Subcutaneous abdominal adipose tissue (tissue), 5 donors: ENCODE results near the gene GAPDHS.

Source experiments
- H3K27ac ChIP-seq: one replicate; pipeline ENCODE4 v1.7.0; 2013; ENCODE audit warnings: low read depth, mild to moderate bottlenecking, inconsistent platforms, low read length, moderate library complexity
- H3K27me3 ChIP-seq, 5 donors: one replicate each; pipeline ENCODE4 v1.7.0; 2013; ENCODE audit warnings: low read length in 5 of 5, inconsistent platforms in 1 of 5; ENCODE audit not compliant: control insufficient read depth in 5 of 5, insufficient read depth in 4 of 5
- H3K36me3 ChIP-seq, 5 donors: one replicate each; pipeline ENCODE4 v1.7.0; 2013; ENCODE audit warnings: low read length in 5 of 5; ENCODE audit not compliant: control insufficient read depth in 5 of 5, insufficient read depth in 5 of 5
- H3K4me1 ChIP-seq, 5 donors: one replicate each; pipeline ENCODE4 v1.7.0; 2013; ENCODE audit warnings: low read length in 5 of 5, mild to moderate bottlenecking in 3 of 5, moderate library complexity in 1 of 5; ENCODE audit not compliant: control insufficient read depth in 5 of 5, insufficient read depth in 5 of 5
- H3K4me3 ChIP-seq, 5 donors: one replicate each; pipeline ENCODE4 v1.7.0; 2013; ENCODE audit warnings: low read length in 5 of 5, low read depth in 1 of 5
- H3K9ac ChIP-seq, 5 donors: one replicate each; pipeline ENCODE4 v1.7.0; 2013; ENCODE audit warnings: low read length in 5 of 5, mild to moderate bottlenecking in 4 of 5, moderate library complexity in 3 of 5
- H3K9me3 ChIP-seq, 5 donors: one replicate each; pipeline ENCODE4 v1.7.0; 2013; ENCODE audit warnings: low read length in 5 of 5; ENCODE audit not compliant: control insufficient read depth in 5 of 5
- donor health status: healthy.
- donor health status: healthy.
- donor health status: healthy.
- donor health status: healthy.
- donor health status: healthy.

Gene GAPDHS

GRCh38 chr19:35578707-35579106 is 45.5 kb downstream of the GAPDHS start:
- H3K9me3 ChIP-seq = peaks cover 7 to 26% (median 19%) of the 10 kb centered on the region in 5 donors
- no peaks in the 10 kb centered on the region for H3K36me3 ChIP-seq
- H3K4me1 ChIP-seq = no peaks in the 10 kb centered on the region
- no peak overlapping the region for H3K27ac ChIP-seq
- H3K27me3 ChIP-seq = peaks cover 0 to 5% (median 3%) of the 10 kb centered on the region in 5 donors
- no peak overlapping the region for H3K4me3 ChIP-seq
- H3K9ac ChIP-seq = no peak overlapping the region

DNA sequence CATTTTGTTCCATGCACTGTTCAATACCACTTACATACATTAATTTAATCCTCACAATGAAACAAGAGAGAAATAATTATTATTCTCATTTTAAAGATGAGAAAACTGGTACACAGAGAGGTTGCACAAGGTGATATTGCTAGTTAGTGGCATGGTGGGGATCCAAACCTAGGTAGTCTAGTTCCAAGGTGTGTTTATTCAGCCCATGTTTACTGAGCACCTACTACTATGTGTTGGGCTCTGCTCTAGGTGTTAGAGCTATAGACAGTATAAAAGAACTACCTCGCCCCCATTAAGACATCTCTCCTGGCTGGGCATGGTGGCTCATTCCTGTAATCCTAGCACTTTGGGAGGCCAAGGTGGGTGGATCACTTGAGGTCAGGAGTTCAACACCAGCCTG is 49.5 kb downstream of the GAPDHS start:
- Histone ChIP-seq H3K9ac (no peak overlapping the region), H3K27me3 (peaks cover 3 to 15% (median 13%) of the 10 kb centered on the region in 5 donors), H3K4me3 (no peak overlapping the region), H3K27ac (no peak overlapping the region), H3K36me3 (no peaks in the 10 kb centered on the region), H3K9me3 (peaks cover 0 to 3% (median 0%) of the 10 kb centered on the region in 5 donors), H3K4me1 (no peaks in the 10 kb centered on the region)

GRCh38 chr19:35585848-35586247 is 52.6 kb downstream of the GAPDHS start, which contains the start of gene PMIS2:
Gene PMIS2 (plus strand): TSS chr19:35586173. CDS start chr19:35586260, 87 bp downstream.
- H3K9ac ChIP-seq = no peak within 1 kb of the TSS
- H3K4me3 ChIP-seq = no peak within 1 kb of the TSS
- H3K4me1 ChIP-seq = no peaks in the 10 kb centered on the region
- H3K27me3 ChIP-seq = peaks cover 3 to 15% (median 10%) of the 10 kb centered on the region in 5 donors
- H3K9me3 ChIP-seq = peaks cover 0 to 3% (median 0%) of the 10 kb centered on the region in 5 donors
- H3K27ac ChIP-seq = no peak within 1 kb of the TSS
- H3K36me3 ChIP-seq = no peaks in the 10 kb centered on the region

DNA sequence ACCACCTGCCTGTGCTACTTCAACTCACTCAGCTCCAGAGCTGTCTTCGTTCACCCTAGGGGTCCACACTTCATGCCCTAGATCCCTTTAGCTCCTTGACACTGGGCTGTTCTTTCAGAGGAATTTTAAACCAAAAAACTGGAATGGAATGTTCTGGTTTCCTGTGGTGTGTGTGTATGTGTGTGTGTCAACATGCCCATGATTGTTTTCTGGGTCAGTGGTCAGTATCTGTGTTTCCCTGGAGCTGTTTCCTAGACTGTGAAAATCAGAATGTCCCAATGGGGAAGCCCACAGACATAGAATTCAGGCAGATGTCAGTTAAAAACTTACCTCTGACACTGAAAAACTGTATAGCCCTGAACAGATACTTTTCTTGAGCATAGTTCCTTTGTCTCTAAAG is 54.1 kb downstream of the GAPDHS start:
- Histone ChIP-seq H3K4me3 (no peak overlapping the region), H3K4me1 (no peaks in the 10 kb centered on the region), H3K9me3 (no peaks in the 10 kb centered on the region), H3K9ac (no peak overlapping the region), H3K36me3 (no peaks in the 10 kb centered on the region), H3K27me3 (peaks cover 3 to 15% (median 12%) of the 10 kb centered on the region in 5 donors), H3K27ac (no peak overlapping the region)

DNA sequence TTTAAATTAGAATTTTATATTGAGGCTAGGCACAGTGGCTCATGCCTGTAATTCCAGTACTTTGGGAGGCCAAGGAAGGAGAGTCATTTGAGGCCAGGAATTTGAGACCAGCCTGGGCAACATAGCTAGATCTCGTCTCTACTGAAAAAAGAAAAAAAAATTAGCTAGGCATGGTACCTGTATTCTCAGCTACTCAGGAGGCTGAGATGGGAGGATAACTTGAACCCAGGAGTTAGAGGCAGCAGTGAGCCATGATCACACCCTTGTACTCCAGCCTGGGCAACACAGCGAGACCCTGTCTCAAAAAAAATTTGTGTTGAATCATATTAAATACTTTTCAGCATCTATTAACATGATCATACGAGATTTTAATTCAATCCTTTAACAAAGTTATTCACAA is 57.6 kb downstream of the GAPDHS start:
- no peak overlapping the region for H3K9ac ChIP-seq
- peaks cover 0 to 6% (median 6%) of the 10 kb centered on the region in 5 donors for H3K27me3 ChIP-seq
- H3K27ac ChIP-seq = no peak overlapping the region
- no peaks in the 10 kb centered on the region for H3K36me3 ChIP-seq
- H3K9me3 ChIP-seq = no peaks in the 10 kb centered on the region
- no peaks in the 10 kb centered on the region for H3K4me1 ChIP-seq
- H3K4me3 ChIP-seq = no peak overlapping the region

DNA sequence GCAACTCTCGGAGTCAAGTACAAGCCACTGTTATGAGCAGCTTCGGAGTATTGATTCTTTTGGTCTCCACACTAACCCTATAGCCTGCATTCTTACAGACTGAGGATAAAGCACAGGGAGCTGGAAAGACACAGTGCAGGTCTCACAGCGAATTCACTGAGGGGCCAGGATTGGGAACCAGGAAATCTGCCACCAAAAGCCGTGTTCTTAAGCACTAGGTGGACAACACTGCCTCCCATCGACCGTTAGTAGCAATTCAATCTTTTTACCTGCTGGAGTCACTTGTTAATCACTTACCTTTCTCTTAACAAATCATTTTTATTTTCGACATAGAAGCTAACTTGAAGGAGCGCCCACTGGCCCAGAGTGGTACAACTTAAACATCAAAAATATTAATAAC is 59.0 kb downstream of the GAPDHS start:
- no peak overlapping the region for H3K4me3 ChIP-seq
- no peak overlapping the region for H3K27ac ChIP-seq
- H3K36me3 ChIP-seq = no peaks in the 10 kb centered on the region
- no peaks in the 10 kb centered on the region for H3K9me3 ChIP-seq
- H3K27me3 ChIP-seq = peaks cover 0 to 5% (median 3%) of the 10 kb centered on the region in 5 donors
- H3K4me1 ChIP-seq = no peaks in the 10 kb centered on the region
- H3K9ac ChIP-seq = no peak overlapping the region
